HG03060 (cell line): ENCODE measurements around the gene SYCE1.
"Not testable (repeated sequence)": the region's sequence is repeated elsewhere in the genome, so short reads cannot be mapped to it uniquely, and the experiment has no call there.

ENCODE experiments used
- ATAC-seq: cut with Tn5 transposase; IDR thresholded peaks from one replicate; pipeline ENCODE4 v1.9.1; 2021; ENCODE audit warnings: low read depth, moderate number of reproducible peaks; ENCODE audit not compliant: unreplicated experiment

SYCE1 gene, protein sequence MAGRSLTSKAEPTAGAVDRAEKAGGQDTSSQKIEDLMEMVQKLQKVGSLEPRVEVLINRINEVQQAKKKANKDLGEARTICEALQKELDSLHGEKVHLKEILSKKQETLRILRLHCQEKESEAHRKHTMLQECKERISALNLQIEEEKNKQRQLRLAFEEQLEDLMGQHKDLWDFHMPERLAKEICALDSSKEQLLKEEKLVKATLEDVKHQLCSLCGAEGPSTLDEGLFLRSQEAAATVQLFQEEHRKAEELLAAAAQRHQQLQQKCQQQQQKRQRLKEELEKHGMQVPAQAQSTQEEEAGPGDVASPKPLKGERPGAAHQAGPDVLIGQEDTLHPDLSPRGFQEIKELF

DNA sequence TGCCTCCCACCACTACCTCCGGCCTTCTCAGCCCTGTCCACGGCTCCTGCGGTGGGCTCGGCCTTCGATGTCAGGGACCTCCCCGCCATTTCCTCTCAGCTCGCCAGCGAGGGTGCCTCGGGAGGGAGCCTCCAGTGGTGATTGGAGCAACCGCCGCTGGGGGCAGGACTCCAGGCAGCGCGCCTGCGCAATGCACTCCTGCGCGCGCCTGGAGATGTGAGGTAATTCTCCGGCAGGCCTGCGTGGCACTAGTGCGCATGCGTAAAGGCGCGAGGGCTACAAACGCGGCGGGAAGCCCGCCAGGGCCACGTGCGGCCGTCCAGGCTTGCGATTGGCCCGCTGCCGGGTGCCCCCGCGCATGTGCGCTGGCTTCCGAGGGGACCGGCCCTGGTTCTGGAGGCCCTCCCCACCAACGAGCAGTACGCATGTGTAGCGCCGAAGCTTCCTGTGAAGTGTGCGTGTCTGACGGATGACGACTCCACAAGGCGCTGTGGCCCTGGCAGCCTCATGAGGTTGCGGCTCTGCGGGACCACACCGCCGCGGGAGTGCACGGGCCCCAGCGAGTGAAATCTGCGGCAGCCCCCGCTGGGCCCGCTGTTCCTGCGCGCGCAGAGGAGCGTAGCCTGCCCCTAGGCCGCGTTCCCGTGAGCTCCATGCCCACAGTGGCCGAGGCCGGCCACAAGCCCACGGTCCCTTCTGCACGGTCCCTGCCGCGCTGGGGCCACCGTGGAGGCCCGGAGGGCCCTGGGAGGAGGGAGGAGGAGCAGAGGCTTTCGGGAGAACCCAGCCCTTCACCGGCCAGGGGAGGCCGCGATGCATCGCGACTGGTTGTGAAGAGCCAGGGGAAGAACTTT, at the start of gene SYCE1:
SYCE1 (minus strand) TSS at position 143 of the 854 bp plus-strand sequence; CDS start at position 89, 54 bp downstream.
- ATAC-seq, result no peak

DNA sequence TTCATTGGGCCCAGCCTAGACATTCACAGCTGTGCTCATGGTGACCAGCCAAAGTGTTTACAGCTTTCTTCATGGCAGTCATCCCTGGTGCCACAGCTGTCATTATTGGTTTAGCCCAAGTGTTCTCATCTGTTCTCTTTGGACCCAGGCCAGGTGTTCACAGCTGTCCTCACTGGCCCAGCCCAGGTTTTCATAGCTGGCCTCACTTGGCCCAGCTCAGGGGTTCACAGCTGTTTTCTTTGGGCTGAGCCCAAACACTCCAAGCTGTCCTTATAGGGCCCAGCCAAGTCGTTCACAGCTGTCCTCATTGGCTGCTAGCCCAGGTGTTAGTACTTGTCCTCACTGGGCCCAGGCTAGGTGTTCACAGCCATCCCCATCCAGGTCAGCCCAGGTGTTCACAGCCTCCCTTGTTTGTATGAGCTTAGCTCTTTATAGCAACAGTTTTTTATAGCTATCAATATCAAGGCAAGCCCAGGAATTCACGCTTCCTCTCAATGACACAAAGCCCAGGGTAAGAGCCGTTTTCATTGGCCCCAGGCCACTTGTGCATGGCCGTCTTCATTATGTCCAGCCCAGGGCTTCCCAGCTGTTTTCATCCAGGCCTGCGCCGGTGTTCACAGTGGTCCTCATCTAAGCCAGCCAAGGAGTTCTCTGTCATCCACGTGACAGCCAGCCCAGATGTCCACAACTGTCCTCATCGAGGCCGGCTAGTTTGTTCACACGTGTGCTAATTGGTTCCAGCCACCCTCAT, 49.6 kb upstream of the SYCE1 start:
- ATAC-seq, result no peak

DNA sequence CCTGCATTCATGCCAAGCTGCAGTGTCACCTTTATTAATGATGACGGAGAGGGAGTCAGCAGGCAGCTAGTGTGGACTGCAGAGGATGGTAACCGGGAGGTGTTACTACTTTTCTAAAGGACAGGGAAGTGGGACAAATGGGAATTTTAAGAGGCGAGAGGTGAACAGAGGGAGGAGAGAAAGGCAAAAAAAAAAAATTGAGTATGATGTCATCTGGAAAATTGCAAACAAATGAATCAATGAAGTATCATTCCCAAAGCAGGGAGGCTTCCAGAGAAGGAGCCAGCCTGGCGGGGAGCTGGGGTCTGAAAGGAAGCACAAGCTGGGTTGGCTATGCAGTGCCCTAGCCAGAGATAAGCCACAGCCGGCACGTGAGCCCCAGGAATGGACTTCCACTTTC, 48.3 kb upstream of the SYCE1 start:
- no peak for ATAC-seq

DNA sequence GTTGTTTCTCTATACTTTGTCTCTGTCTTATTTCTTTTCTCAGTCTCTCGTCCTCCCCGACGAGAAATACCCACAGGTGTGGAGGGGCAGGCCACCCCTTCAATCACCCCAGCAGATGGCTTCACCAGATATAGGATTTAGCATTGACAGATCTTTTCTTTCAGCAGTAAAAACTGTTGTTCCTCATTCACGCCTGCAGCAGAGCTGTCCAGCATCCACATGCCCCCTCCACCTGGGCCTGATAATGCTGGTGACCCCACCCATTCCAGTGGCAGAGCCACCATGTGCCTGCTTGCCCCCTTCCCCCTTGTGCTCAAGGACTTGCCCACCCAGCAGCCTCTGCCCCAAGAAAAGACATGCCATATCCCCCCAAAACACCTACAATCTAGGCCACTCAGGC, 45.7 kb upstream of the SYCE1 start:
- no peak for ATAC-seq

DNA sequence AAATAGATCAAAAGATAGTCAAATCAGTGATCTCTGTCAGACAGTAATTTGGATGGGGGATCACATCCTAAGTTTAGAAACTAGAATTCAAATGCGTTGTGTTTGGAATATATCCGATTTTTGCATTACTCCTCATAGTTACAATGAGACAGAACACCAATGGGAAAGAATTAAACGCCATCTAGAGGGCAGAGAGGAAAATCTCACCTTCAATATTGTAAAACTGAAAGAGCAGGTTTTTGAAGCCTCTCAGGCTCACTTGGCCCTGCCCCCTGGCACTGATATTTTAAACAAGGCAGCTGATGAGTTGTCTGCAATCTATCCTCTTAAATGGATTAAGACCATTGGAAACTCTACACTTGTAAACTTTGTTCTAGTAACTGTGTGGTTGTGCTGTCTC, 43.5 kb upstream of the SYCE1 start:
- no peak for ATAC-seq

DNA sequence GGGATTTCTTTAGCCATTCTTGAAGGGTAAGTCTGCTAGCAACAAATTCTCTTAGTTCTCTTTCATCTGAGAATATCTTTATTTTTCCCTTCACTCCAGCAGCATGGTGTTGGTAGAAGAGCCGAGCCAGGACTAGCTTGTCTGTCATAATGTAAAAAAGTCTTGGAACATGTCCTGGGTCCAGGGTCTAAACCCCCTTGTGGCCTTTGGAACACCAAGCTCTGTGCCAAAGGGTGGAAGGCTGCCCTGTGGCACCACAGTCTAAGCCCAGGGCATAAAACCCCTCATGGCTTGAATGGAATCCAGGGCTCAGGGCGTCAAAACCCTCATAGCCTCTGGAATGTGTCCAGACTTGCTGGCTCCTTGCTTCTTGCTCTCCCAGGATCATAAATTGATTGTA, 38.1 kb upstream of the SYCE1 start:
- ATAC-seq, result not testable (repeated sequence)

DNA sequence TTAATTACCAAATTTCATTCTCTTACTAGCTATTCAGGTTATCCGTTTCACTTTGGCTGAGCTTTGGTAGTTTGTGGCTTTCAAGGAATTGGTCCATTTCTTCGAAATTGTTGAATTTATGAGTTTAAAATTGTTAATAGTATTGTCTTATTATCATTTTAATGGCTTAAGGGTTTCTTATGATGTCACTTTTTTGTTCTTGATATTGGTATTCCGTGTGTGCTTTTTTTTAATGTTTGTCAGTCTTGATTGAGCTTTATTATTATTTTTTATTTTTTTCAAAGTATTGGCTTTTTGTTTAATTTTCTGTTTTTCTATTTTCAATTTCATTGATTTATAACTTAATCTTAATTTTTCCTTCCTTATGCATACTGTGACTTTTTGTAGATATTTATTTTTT, 35.3 kb upstream of the SYCE1 start:
- no peak for ATAC-seq

DNA sequence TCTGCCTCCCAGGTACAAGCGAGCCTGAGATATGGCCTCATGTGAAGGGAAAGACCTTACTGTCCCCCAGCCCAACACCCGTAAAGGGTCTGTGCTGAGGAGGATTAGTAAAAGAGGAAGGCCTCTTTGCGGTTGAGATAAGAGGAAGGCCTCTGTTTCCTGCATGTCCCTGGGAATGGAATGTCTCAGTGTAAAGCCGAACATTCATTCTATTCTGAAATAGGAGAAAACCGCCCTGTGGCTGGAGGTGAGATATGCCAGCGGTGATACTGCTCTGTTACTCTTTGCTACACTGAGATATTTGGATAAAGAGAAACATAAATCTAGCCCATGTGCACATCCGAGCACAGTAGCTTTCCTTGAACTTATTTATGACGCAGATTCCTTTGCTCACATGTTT, 34.5 kb upstream of the SYCE1 start:
- not testable (repeated sequence) for ATAC-seq

DNA sequence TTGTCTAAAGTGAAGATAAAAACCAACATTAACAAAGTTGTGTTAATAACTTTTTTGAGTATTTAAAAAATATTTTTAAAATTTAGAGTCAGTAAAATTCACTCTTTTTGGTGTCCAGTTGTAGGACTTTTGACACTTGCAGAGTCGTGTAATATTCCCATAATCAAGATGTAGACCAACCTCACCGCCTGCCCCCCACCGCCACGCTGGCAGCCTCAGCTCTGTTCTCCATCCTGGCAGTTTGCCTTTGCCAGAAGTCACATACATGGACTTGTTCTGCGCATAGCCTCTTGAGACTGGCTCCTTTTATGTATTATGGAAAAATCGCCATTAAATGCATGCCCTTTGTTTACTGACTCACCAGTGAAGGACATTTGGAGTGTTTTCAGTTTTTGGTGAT, 27.3 kb upstream of the SYCE1 start:
- ATAC-seq, result no peak

DNA sequence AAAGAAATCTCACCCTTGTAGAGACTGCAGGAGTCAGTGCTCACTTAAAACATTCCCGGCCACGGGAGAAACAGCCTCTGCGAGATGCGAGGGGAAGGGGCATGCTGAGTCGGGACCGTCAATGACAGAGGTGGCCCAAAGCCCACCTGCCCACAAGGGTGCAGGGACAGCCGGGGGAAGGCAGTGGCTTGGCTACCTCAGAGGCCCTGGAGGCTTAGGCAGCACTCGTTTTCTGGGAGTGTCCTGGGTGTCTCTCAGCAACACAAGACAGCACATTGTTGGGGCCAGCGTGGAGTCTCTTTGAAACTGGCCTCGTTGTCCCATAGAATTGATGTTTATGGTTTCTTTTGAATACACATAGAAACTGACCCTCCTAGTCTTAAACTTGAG, 25.6 kb upstream of the SYCE1 start:
- ATAC-seq, result no peak

DNA sequence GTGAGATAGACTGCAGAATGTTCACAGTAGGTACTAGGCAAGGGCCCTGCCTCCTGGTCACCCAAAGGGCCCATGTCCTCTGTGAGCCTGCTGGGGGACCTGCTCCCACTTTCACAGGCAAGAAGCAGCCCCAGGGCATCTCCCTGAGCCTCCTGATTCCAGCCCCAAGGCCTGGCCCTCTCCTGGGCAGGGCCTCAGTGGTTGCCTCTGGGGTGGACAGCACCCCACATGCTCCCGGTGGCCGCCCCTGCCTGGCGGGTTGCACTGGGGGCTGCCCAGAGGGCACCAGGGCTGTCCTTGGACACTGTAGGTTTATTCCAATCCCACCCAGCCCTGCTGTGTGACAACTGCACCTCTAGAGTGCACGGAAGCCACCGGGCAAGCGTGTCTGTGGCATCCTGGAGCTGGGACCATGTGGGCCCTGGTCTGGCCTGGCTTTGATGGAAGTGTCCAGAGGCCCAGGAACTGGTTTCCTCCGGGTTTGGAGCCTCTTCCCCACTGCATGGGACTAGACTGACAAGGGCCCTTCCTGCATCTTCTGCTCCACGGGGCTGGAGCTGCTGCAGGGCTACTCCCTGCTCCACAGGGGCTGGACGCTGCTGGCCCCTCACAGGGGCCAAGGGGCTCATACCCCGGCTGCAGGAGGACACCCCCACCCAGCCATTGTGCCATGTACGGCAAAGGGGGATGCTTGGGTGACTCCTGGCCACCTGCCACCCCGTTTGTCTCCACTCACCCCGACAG, 25.0 kb upstream of the SYCE1 start:
- ATAC-seq, result no peak

DNA sequence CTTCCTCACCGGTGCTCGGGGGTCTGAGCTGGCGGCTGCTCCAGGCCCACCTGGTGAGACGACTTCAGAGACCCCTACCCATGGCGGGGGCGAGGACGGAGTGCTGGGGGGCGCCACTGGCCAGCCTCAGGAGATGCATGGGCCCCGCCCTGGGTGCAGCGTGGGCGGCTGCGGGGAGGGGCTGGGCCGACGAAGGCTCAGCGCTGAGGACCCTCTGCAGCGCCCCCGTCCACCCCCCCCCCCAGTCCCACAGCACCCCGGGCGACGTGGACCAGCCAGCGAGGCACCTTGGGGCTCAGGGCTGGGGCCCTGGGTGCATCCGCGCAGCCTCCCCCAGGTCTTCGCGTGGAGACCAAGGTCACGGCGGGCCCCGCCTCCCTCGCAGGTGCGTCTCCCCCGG, 11.7 kb upstream of the SYCE1 start:
- not testable (repeated sequence) for ATAC-seq

DNA sequence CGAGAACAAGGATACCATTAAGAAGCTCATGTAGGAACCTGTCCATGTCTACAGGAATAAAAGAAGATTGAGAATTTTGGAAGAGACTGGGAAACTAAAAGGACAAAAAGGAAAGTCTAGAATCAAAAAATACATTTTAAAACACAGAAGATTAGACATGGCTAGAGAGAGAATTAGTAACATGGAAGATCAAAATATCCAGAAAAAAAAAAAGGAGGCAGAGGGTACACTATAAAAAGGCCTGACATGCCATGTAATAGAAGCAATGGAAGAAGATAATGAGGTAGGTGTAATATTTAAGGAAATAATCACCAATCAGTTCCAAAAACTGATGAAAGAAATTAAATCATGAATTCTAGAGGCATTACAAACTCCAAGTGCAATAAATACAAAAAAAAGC, 8.1 kb upstream of the SYCE1 start:
- not testable (repeated sequence) for ATAC-seq

DNA sequence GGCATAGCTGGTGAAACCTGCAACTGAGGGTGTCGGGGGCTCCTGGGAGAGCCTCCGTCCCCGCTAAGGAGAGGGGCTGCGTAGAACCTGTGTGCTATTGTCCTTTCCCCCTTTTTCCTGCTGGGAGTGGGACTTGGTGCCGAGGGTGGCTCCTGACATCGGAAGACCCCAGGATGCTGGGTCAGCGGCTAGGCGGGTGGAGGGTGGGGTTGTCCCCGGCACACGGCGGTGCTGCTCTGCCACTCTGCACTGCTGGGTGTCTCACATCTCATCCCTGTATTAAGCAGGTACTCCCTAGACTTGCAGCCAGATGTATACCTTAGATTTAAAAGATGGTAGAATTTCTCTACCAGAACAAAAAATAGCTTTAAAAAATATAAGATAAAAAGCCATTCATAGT, 6.7 kb upstream of the SYCE1 start:
- ATAC-seq, result not testable (repeated sequence)

DNA sequence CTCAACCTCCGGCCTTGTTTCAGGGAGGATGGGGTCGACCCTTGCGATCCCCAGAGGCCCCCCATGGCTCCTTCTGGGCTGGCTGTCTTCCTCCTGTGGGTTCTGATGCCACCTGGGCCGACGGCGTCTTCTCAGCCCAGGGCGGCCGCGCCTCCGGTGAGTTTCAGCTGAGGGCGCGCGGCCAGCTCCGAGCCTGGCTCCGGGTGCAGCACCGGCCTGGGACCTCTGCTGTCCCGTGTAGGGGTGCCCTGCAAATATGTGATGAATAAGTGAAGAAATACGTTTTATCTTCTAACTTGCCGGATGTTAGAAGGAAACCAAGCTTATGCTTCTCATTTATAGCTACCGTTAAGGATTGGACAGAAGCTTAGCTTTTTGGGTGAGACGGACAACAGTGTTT, 4.4 kb upstream of the SYCE1 start:
- ATAC-seq, result not testable (repeated sequence)

DNA sequence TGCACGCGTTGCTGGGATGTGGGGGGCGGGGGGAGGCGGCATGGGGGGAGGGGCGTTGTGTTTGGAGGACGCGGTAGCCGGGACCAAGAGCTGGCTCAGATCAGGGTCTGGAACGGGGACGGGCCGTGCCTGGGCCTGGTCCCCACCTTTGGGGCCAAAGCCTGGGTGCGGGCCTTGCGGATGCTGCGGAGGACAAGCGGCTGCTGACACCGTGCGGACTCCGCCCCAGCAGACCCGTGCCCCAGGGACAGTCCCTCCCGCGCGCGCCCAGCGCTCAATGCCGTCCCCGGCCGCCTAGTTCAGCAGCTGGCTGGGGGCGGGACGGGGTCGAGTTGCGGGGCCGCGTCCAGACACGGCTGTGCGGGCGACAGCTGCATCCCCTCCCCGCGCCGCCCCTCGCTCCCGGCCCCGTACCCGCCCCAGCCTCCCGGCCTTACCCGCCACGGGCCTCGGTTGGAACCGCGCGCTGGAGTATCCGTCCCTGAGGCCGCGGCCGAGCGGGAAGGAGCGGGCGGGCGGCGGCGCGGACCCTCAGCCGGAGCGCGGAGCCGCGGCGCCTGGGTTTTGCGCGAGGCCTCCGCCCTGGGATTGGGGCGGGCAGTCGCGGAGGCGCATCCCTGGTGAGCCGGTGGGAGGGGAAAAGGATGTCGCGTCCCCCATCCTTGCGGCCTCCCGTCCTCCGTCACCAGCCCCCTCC, 3.6 kb upstream of the SYCE1 start:
- not testable (repeated sequence) for ATAC-seq

DNA sequence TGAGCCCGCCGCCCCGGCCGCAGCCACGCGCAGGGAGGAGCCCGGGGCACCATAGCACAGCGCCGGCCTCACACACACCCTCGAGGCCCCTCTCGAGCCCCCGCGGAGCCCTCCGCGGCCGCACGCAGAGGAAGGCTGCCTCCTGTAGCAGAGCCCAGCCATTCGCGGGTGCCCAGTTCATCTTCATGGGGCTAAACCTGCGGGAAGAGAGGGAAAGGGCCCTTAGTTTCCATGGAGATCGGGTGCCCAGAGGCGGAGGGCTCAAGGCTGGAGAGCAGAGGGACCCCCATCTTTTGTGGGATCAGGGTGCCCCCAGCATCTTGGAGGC, 2.9 kb upstream of the SYCE1 start:
- no peak for ATAC-seq

DNA sequence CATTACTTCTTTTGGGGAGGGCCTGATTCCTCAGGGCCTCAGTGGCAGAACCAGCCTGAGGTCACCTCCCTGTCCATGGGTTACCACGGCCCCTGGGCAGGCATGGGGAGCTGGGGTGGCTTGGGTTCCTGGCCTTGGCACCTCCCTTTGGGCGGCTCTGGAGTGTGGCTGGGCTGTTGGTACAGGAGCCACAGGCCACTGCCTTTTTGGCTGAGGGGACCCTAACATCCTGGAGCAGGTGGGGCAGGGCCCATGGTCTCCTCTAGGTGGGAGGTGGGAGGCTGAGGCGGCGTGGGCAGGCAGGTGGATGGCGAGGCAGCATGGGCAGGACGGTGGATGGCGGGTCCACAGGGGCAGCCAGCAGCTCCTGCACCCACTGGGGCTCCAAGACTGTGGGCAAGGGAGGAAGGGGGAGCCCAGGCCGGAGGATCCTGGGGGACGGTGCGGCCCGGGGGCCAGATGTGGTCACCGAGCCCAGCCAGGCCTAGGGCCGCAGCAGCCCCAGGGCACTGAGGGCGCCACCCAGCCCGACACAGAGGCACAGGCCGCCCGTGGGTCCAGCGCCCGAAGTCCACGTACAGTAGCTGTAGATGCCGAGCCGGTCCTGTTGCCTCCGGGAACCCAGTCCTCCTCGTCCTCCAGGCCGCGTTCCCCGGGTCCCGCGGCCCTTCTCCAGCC, 2.4 kb upstream of the SYCE1 start:
- ATAC-seq, result no peak

DNA sequence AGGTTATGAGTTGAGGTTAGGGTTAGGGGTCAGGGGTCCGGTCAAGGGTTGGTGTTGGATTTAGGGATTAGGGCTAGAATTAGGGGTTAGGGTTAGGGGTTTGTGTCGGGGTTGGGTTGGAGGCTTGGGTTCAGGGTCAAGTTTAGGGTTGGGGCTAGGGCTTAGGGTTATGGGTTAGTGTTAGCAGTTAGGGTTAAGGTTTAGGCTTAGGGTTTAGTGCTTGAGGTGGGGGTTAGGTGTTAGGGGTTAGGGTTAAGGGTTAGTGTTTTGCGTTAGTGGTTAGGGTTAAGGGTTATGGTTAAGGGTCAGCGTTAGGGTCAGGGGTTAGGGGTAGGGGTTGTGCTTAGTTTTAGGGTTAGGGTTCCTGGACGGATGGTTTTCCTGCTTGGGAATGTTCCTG, 1.7 kb upstream of the SYCE1 start:
- ATAC-seq, result no peak
